K562 (cell line): ENCODE data around the gene PTPN11. TPM values are rescaled to one million over a fixed set of nuclear protein-coding genes. Genes with fewer than 3 reads are reported as not detected.

Experiments
- ATAC-seq: fragments of 200-7000 bp; cut with Tn5 transposase; 3 replicates; pipeline ENCODE4 v1.9.1; 2020; ENCODE audit warnings: moderate library complexity
- BruUV-seq: library from RNA; stranded (reverse); fragments of 400-500 nt; replicated peaks from 2 replicates; lab custom pipeline; 2021; lab: Mats Ljungman, UMichigan
- CTCF ChIA-PET: fragments of 300-600 bp; formaldehyde crosslinking; extraction: SDS; loops from one replicate; lab custom pipeline; 2021; ENCODE audit warnings: low intra/inter-chr PET ratio; lab: Yijun Ruan, JAX
- POLR2A ChIA-PET: fragments of 300-600, 350-650 bp; sonication (Branson Sonifier 250); formaldehyde crosslinking; extraction: SDS; loops from one replicate; lab custom pipeline; 2021; ENCODE audit warnings: antibody characterized with exemption, inconsistent platforms; lab: Yijun Ruan, JAX
- DNase-seq, 4 experiments: peaks; one replicate each; pipeline versions ENCODE4 v3.0.0 to v3.0.0-alpha.2; 2011 to 2018; ENCODE audit warnings: low spot score in 3 of 4, mixed read lengths in 3 of 4; ENCODE audit errors: extremely low read depth in 1 of 4
- FAIRE-seq: peaks from 2 replicates; lab custom pipeline; 2011; peaks lifted over from hg19 to GRCh38; lab: Jason Lieb, UNC
- H2AFZ ChIP-seq: 2 replicates; pipeline ENCODE4 v1.6.0; 2011; ENCODE audit warnings: low read depth, low read length, control low read depth, inconsistent platforms
- H3K27ac ChIP-seq: fragments of 200-600 bp; 3 replicates; pipeline ENCODE4 v1.8.0; 2011; ENCODE audit warnings: low read depth, mild to moderate bottlenecking, control low read depth, inconsistent platforms, low read length, moderate library complexity, mixed read lengths; ENCODE audit errors: extremely low read depth
- H3K27me3 ChIP-seq, 2 experiments: fragments of 300-600 bp in 1 of 2; 2 replicates in 1 of 2; 3 replicates in 1 of 2; pipeline versions ENCODE4 v1.6.0 to v1.8.0; 2011; ENCODE audit warnings: inconsistent platforms in 2 of 2, low read length in 2 of 2, mild to moderate bottlenecking in 1 of 2, mixed read lengths in 1 of 2, moderate library complexity in 1 of 2; ENCODE audit not compliant: control insufficient read depth in 2 of 2, insufficient read depth in 2 of 2
- H3K36me3 ChIP-seq: fragments of 300-600 bp; 3 replicates; pipeline ENCODE4 v1.8.0; 2011; ENCODE audit warnings: mild to moderate bottlenecking, low read length, inconsistent platforms; ENCODE audit not compliant: control insufficient read depth, insufficient read depth
- H3K4me1 ChIP-seq, 2 experiments: fragments of 200-600 bp in 1 of 2; replicated peaks in 1 of 2; 2 replicates in 1 of 2; 3 replicates in 1 of 2; pipeline versions ENCODE4 v1.5.1 to v1.8.0; 2011; ENCODE audit warnings: inconsistent platforms in 2 of 2, low read length in 2 of 2, mild to moderate bottlenecking in 1 of 2, mixed read lengths in 1 of 2, moderate library complexity in 1 of 2; ENCODE audit not compliant: control insufficient read depth in 2 of 2, insufficient read depth in 2 of 2
- H3K4me2 ChIP-seq: 2 replicates; pipeline ENCODE4 v1.6.1; 2011; ENCODE audit warnings: low read length, control low read depth, inconsistent platforms, mixed read lengths; ENCODE audit not compliant: insufficient read depth
- H3K4me3 ChIP-seq: fragments of 200-600 bp; sonication (generic), shearing (Covaris generic); 2 replicates; pipeline ENCODE4 v1.5.1; 2016; ENCODE audit warnings: control low read depth, inconsistent platforms
- H3K79me2 ChIP-seq: fragments of 200-600 bp; 3 replicates; pipeline ENCODE4 v1.8.0; 2011; ENCODE audit warnings: low read length, inconsistent platforms; ENCODE audit not compliant: control insufficient read depth, insufficient read depth
- H3K9ac ChIP-seq, 2 experiments: 2 replicates each; pipeline versions ENCODE4 v1.6.0 to v1.6.1; 2011; ENCODE audit warnings: low read depth in 2 of 2, low read length in 2 of 2, control low read depth in 1 of 2, inconsistent platforms in 1 of 2, mild to moderate bottlenecking in 1 of 2, mixed read lengths in 1 of 2; ENCODE audit not compliant: insufficient read depth in 1 of 2
- H3K9me1 ChIP-seq: one replicate; pipeline ENCODE4 v1.6.0; 2011; ENCODE audit warnings: inconsistent platforms, mild to moderate bottlenecking, low read length, moderate library complexity; ENCODE audit not compliant: control insufficient read depth, insufficient read depth
- H3K9me3 ChIP-seq: replicated peaks from 2 replicates; pipeline ENCODE4 v1.5.1; 2011; ENCODE audit warnings: low read depth, low read length, inconsistent platforms; ENCODE audit not compliant: control insufficient read depth, insufficient read depth
- H4K20me1 ChIP-seq: replicated peaks from 2 replicates; pipeline ENCODE4 v1.6.1; 2011; ENCODE audit warnings: low read length, inconsistent platforms, mixed read lengths; ENCODE audit not compliant: control insufficient read depth, insufficient read depth
- CHD2 ChIP-seq: IDR thresholded peaks from 2 replicates; pipeline ENCODE4 v1.6.1; 2011; ENCODE audit warnings: low read depth, low read length
- GTF2A2 ChIP-seq: IDR thresholded peaks from 2 replicates; pipeline ENCODE4 v1.6.1; 2016; ENCODE audit warnings: mild to moderate bottlenecking, missing genetic modification characterization, missing compliant biosample characterization
- KLF6 ChIP-seq: fragments of 250-450 bp; sonication (Bioruptor Pico); IDR thresholded peaks from 2 replicates; pipeline ENCODE4 v1.4.0; 2020; ENCODE audit warnings: mild to moderate bottlenecking, moderate library complexity, borderline replicate concordance
- SAFB2 ChIP-seq: fragments of 200-400 bp; formaldehyde crosslinking; IDR thresholded peaks from 2 replicates; pipeline ENCODE4 v1.6.1; 2018; ENCODE audit warnings: borderline replicate concordance, low read length, low read depth, moderate library complexity; ENCODE audit not compliant: severe bottlenecking
- TAL1 ChIP-seq: fragments of 450-650 bp; IDR thresholded peaks from 2 replicates; pipeline ENCODE4 v1.6.1; 2016; ENCODE audit warnings: mild to moderate bottlenecking
- ZFP36 ChIP-seq: fragments of 150-350 bp; IDR thresholded peaks from 2 replicates; pipeline ENCODE4 v1.6.1; 2018; ENCODE audit warnings: low read length, low read depth; ENCODE audit not compliant: partially characterized antibody
- ZZZ3 ChIP-seq: fragments of 450-650 bp; IDR thresholded peaks from 2 replicates; pipeline ENCODE4 v1.6.1; 2016; ENCODE audit warnings: antibody characterized with exemption, mild to moderate bottlenecking, moderate library complexity
- WGBS: fragments of 100-300 bp; shearing (Covaris generic); methylation state at CpG from one replicate; pipeline ENCODE4 v1.1.6; 2016; ENCODE audit warnings: low coverage, mixed read lengths; ENCODE audit not compliant: insufficient coverage; ENCODE audit errors: missing lambda C conversion rate; 5-methylcytosine and 5-hydroxymethylcytosine counted together
- in situ Hi-C: fragments of 300-500 bp; cut with MboI; formaldehyde crosslinking; loops from 4 replicates; pipeline ENCODE4 v1.15.0; 2018; ENCODE audit warnings: inconsistent platforms, mixed read lengths
- intact Hi-C: fragments of 100-400 bp; cut with micrococcal nuclease; formaldehyde crosslinking; loops from 2 replicates; pipeline ENCODE4 v1.14.2; 2022
- polyA plus RNA-seq, 8 experiments: library from polyadenylated mRNA; depleted of rRNA in 4 of 8; stranded (reverse) in 5 of 8; unstranded in 3 of 8; fragments of >200 nt; fragmentation: Nextera tagmentation in 2 of 8; fragmentation: Illumina TruSeq in 1 of 8; extraction: Ambion mirVana in 2 of 8; extraction: Trizol in 1 of 8; gene quantifications; 2 replicates each; pipeline versions ENCODE4 v1.2.1 to v1.2.3, GENCODE V29; 2011 to 2014; ENCODE audit warnings: inconsistent platforms in 1 of 8, missing spikeins in 1 of 8
- total RNA-seq, 7 experiments: library from RNA; depleted of rRNA in 6 of 7; stranded (reverse); fragments of >200 nt in 6 of 7; fragmentation: Illumina TruSeq in 2 of 7; extraction: Trizol in 2 of 7; gene quantifications; 2 replicates each; pipeline versions ENCODE4 v1.2.1 to v1.2.3, GENCODE V29; 2011 to 2021; ENCODE audit warnings: low replicate concordance in 1 of 7
- TF ChIP-seq, protein P1 (sequence below), 2 experiments: IDR thresholded peaks; 2 replicates each; pipeline ENCODE4 v1.6.1; 2012; ENCODE audit warnings: improper control_type of control experiment in 2 of 2, low read depth in 2 of 2, low read length in 2 of 2, borderline replicate concordance in 1 of 2
- TF ChIP-seq, protein P2 (sequence below): fragments of 250-450 bp; sonication (Bioruptor Pico); IDR thresholded peaks from 2 replicates; pipeline ENCODE4 v1.5.0; 2020; ENCODE audit warnings: mild to moderate bottlenecking
- TF ChIP-seq, protein P3 (sequence below), 2 experiments: fragments of 450-650 bp; IDR thresholded peaks; 2 replicates each; pipeline ENCODE4 v1.6.1; 2016; ENCODE audit warnings: mild to moderate bottlenecking in 2 of 2, borderline replicate concordance in 1 of 2, low read depth in 1 of 2, moderate library complexity in 1 of 2

The PTPN11 gene
- total and polyA plus RNA-seq, 9 of the 15 experiments (the other 6 are each of a cell fraction or from before 2014, with no cell fraction given): 22.5 to 126 (median 79.7) TPM

GRCh38 chr12:112458751-112459150, 40.0 kb downstream of the PTPN11 start:
- H2AFZ ChIP-seq: no peak overlapping the region
- CTCF ChIA-PET: no interaction called here
- no peaks in the 10 kb centered on the region for H3K9me3 ChIP-seq
- H3K4me2 ChIP-seq: no peak overlapping the region
- no peaks in the 10 kb centered on the region for H3K4me1 ChIP-seq
- intact Hi-C loops (no loop called here), in situ Hi-C loops (no loop called here)
- no peaks in the 10 kb centered on the region for H3K27me3 ChIP-seq
- ATAC-seq: no peak
- no peak for DNase-seq
- H3K9ac ChIP-seq: no peak overlapping the region
- WGBS: 97% methylated on average over 5 of the region's 5 CpGs
- no peak overlapping the region for H3K27ac ChIP-seq
- H3K4me3 ChIP-seq: no peak overlapping the region
- no TSS peak for BruUV-seq
- no peaks in the 10 kb centered on the region for H3K9me1 ChIP-seq
- POLR2A ChIA-PET: interaction anchor here (1.2 kb wide), 1 partner anchor 22 kb away, joined by 3 read pairs; no protein-coding TSS in a partner anchor
- H3K79me2 ChIP-seq: no peaks in the 10 kb centered on the region
- no peaks in the 10 kb centered on the region for H4K20me1 ChIP-seq
- FAIRE-seq: no peak
- peaks cover 72% of the 10 kb centered on the region for H3K36me3 ChIP-seq
- TF ChIP-seq CHD2 (no peak), KLF6 (no peak), SAFB2 (no peak), TAL1 (no peak), ZZZ3 (no peak), GTF2A2 (tag) (no peak), ZFP36 (no peak)
- TF ChIP-seq, protein P1, sequence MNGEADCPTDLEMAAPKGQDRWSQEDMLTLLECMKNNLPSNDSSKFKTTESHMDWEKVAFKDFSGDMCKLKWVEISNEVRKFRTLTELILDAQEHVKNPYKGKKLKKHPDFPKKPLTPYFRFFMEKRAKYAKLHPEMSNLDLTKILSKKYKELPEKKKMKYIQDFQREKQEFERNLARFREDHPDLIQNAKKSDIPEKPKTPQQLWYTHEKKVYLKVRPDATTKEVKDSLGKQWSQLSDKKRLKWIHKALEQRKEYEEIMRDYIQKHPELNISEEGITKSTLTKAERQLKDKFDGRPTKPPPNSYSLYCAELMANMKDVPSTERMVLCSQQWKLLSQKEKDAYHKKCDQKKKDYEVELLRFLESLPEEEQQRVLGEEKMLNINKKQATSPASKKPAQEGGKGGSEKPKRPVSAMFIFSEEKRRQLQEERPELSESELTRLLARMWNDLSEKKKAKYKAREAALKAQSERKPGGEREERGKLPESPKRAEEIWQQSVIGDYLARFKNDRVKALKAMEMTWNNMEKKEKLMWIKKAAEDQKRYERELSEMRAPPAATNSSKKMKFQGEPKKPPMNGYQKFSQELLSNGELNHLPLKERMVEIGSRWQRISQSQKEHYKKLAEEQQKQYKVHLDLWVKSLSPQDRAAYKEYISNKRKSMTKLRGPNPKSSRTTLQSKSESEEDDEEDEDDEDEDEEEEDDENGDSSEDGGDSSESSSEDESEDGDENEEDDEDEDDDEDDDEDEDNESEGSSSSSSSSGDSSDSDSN (IDR thresholded peaks at IDR 0.05; ENCODE audit: borderline replicate concordance in 1 of 2, low read depth in 2 of 2, low read length in 2 of 2): no peak
- TF ChIP-seq, protein P2, sequence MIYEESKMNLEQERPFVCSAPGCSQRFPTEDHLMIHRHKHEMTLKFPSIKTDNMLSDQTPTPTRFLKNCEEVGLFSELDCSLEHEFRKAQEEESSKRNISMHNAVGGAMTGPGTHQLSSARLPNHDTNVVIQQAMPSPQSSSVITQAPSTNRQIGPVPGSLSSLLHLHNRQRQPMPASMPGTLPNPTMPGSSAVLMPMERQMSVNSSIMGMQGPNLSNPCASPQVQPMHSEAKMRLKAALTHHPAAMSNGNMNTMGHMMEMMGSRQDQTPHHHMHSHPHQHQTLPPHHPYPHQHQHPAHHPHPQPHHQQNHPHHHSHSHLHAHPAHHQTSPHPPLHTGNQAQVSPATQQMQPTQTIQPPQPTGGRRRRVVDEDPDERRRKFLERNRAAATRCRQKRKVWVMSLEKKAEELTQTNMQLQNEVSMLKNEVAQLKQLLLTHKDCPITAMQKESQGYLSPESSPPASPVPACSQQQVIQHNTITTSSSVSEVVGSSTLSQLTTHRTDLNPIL: no peak
- TF ChIP-seq, protein P3, sequence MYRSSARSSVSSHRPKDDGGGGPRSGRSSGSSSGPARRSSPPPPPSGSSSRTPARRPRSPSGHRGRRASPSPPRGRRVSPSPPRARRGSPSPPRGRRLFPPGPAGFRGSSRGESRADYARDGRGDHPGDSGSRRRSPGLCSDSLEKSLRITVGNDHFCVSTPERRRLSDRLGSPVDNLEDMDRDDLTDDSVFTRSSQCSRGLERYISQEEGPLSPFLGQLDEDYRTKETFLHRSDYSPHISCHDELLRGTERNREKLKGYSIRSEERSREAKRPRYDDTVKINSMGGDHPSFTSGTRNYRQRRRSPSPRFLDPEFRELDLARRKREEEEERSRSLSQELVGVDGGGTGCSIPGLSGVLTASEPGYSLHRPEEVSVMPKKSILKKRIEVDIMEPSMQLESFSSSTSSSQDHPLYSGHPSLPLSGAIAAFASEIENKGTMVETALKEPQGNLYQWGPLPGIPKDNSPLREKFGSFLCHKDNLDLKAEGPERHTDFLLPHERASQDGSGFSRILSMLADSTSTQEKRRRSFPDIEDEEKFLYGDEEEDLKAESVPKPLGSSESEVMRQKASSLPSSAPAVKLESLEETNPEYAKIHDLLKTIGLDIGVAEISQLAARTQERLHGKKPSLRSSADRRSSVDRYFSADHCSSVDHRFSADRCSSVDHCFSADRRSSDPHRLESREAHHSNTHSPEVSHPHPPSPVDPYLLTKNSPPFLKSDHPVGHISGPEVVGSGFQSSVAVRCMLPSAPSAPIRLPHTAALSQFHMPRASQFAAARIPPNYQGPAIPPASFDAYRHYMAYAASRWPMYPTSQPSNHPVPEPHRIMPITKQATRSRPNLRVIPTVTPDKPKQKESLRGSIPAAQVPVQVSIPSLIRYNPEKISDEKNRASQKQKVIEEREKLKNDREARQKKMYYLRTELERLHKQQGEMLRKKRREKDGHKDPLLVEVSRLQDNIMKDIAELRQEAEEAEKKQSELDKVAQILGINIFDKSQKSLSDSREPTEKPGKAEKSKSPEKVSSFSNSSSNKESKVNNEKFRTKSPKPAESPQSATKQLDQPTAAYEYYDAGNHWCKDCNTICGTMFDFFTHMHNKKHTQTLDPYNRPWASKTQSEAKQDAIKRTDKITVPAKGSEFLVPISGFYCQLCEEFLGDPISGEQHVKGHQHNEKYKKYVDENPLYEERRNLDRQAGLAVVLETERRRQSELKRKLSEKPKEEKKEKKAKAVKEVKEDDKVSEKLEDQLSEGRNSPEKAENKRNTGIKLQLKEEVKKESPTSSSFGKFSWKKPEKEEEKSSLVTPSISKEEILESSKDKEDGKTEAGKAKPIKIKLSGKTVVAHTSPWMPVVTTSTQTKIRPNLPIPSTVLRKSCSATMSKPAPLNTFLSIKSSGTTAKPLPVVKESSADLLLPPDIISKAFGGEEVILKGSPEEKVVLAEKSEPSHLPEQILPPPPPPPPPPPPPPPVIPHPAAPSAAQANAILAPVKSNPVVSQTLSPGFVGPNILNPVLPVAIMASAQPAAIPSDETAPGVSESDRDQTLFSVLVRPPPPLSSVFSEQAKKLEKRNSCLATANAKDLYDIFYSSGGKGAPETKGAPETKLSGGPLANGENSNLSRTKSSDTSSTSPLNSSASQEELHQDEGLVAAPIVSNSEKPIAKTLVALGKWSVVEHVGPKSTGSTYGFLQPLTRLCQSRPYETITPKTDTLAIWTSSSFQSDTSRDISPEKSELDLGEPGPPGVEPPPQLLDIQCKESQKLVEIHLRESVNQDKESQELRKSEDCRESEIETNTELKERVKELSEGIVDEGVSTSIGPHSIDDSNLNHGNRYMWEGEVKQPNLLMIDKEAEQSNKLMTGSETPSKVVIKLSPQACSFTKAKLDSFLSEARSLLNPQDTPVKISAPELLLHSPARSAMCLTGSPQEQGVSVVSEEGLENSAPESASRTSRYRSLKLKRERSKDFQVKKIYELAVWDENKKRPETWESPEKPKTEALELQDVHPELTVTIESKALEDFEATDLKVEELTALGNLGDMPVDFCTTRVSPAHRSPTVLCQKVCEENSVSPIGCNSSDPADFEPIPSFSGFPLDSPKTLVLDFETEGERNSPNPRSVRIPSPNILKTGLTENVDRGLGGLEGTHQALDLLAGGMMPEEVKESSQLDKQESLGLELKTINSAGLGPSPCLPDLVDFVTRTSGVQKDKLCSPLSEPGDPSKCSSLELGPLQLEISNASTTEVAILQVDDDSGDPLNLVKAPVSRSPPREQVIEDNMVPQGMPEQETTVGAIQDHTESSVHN (IDR thresholded peaks at IDR 0.05; ENCODE audit: borderline replicate concordance in 1 of 2, low read depth in 1 of 2): no peak
